ENCODE data around the gene CELF2. TPM values are rescaled to one million over a fixed set of nuclear protein-coding genes. Genes with fewer than 3 reads are reported as not detected.

Gene CELF2
- polyA plus RNA-seq, 1 donor from 2014 or later, result 55.5 TPM

DNA sequence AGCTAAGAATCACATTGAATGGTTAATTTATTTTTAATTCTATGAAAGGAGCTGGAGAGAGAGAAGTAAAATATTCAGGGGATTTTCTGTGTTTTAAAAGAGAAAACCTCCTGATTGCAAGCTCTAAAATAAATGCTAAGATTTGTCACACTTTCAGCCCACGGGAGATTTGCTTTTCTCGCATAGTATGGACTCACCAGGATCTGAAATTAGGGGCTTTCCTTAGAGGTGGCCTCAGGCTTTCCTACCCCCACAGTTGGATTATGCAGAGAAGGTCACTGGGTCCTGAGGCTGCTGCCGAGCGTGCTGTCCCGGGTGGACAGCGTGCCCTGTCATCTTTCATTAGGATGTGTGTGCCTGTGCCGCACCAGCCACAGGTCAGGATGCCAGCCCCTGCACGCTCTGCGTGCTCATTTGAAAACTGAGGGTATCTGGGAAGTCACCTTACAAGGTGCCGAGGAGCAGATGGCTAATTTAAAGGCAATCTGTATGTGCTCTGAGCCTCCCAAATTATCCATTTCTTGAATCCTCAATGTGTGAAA lies 258.8 kb downstream of the CELF2 start:
- H3K27ac ChIP-seq (ENCODE audit: low read length), result no peak overlapping the region
- peaks cover 15% of the 10 kb centered on the region for H3K36me3 ChIP-seq (ENCODE audit: insufficient read depth, low read length)

DNA sequence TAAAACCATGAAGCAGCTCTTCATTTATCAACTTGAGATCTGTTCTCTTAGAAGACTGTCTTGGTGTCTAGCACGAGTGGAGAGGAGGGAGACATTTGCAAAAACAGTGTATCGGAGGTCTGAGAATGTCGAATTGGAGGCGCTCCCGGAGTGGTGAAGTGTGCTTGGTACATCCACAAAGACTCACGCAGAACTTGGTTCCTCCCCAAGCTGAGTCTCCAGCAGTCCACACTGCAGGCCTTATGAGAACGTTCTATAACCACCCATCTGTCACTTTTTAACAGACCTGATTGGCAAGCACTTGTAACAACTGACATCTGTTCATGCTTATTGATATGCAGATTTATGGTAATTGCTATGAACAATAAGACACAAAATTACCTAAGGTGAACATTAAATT lies 261.6 kb downstream of the CELF2 start:
- H3K9me2 ChIP-seq (ENCODE audit: insufficient read depth, low read length), result no peaks in the 10 kb centered on the region
- no peaks in the 10 kb centered on the region for H3K9me3 ChIP-seq (ENCODE audit: low read length)
- no peak overlapping the region for H3K27ac ChIP-seq (ENCODE audit: low read length)
- H2AFZ ChIP-seq (ENCODE audit: low read depth, low read length), result no peak overlapping the region
- no peaks in the 10 kb centered on the region for H4K20me1 ChIP-seq (ENCODE audit: insufficient read depth)
- H3K9ac ChIP-seq (ENCODE audit: low read length), result no peak overlapping the region
- H3K4me2 ChIP-seq (ENCODE audit: low read length), result no peak overlapping the region
- H3F3A ChIP-seq (ENCODE audit: insufficient read depth, low read length, poor library complexity, severe bottlenecking), result no peaks in the 10 kb centered on the region
- H3K79me2 ChIP-seq (replicated peaks; ENCODE audit: insufficient read depth, low read length), result no peaks in the 10 kb centered on the region
- H3K27me3 ChIP-seq (ENCODE audit: insufficient read depth, low read depth, low read length), result no peaks in the 10 kb centered on the region
- H3K36me3 ChIP-seq (ENCODE audit: insufficient read depth, low read length), result peaks cover 7% of the 10 kb centered on the region
- no peak overlapping the region for H3K4me3 ChIP-seq (ENCODE audit: low read length)
- TF ChIP-seq REST (IDR thresholded peaks at IDR 0.05; ENCODE audit: borderline replicate concordance) (no peak), EZH2 (IDR thresholded peaks at IDR 0.05; ENCODE audit: borderline replicate concordance, insufficient read depth, low read length, poor library complexity, severe bottlenecking) (no peak), SMC3 (conservative IDR thresholded peaks at IDR 0.05; ENCODE audit: poor library complexity) (no peak), EP300 (conservative IDR thresholded peaks at IDR 0.05; ENCODE audit: poor library complexity, severe bottlenecking) (no peak)

More for the DNA sequence above, 258.8 kb downstream of the CELF2 start:
- H3K79me2 ChIP-seq (replicated peaks; ENCODE audit: insufficient read depth, low read length), result no peaks in the 10 kb centered on the region
- H3K4me3 ChIP-seq (ENCODE audit: low read length), result no peak overlapping the region
- H4K20me1 ChIP-seq (ENCODE audit: insufficient read depth), result no peaks in the 10 kb centered on the region
- H3K4me2 ChIP-seq (ENCODE audit: low read length), result no peak overlapping the region
- no peaks in the 10 kb centered on the region for H3K27me3 ChIP-seq (ENCODE audit: insufficient read depth, low read depth, low read length)
- H3K9me3 ChIP-seq (ENCODE audit: low read length), result no peaks in the 10 kb centered on the region
- TF ChIP-seq MXI1 (conservative IDR thresholded peaks at IDR 0.05; ENCODE audit: poor library complexity, severe bottlenecking) (no peak), RAD21 (conservative IDR thresholded peaks at IDR 0.05) (no peak), EZH2 (IDR thresholded peaks at IDR 0.05; ENCODE audit: borderline replicate concordance, insufficient read depth, low read length, poor library complexity, severe bottlenecking) (no peak), TAF1 (IDR thresholded peaks at IDR 0.05; ENCODE audit: low read depth) (no peak), EP300 (conservative IDR thresholded peaks at IDR 0.05; ENCODE audit: poor library complexity, severe bottlenecking) (no peak), POLR2AphosphoS5 (IDR thresholded peaks at IDR 0.05) (no peak), CTCF (IDR thresholded peaks at IDR 0.05; ENCODE audit: poor library complexity, severe bottlenecking) (no peak), REST (IDR thresholded peaks at IDR 0.05; ENCODE audit: borderline replicate concordance) (no peak), SMC3 (conservative IDR thresholded peaks at IDR 0.05; ENCODE audit: poor library complexity) (no peak)
- no peaks in the 10 kb centered on the region for H3K9me2 ChIP-seq (ENCODE audit: insufficient read depth, low read length)
- no peak overlapping the region for H2AFZ ChIP-seq (ENCODE audit: low read depth, low read length)
- peaks cover 3% of the 10 kb centered on the region for H3F3A ChIP-seq (ENCODE audit: insufficient read depth, low read length, poor library complexity, severe bottlenecking)
- no peak overlapping the region for H3K9ac ChIP-seq (ENCODE audit: low read length)
